Effector CD4-positive, alpha-beta T cell (primary cell): ENCODE measurements around the gene SAMSN1.
"Not testable (repeated sequence)": the region's sequence is repeated elsewhere in the genome, so short reads cannot be mapped to it uniquely, and the experiment has no call there.

Experiments used
- DNase-seq: peaks from one replicate; pipeline ENCODE4 v3.0.0-alpha.2; 2020

The SAMSN1 gene

DNA sequence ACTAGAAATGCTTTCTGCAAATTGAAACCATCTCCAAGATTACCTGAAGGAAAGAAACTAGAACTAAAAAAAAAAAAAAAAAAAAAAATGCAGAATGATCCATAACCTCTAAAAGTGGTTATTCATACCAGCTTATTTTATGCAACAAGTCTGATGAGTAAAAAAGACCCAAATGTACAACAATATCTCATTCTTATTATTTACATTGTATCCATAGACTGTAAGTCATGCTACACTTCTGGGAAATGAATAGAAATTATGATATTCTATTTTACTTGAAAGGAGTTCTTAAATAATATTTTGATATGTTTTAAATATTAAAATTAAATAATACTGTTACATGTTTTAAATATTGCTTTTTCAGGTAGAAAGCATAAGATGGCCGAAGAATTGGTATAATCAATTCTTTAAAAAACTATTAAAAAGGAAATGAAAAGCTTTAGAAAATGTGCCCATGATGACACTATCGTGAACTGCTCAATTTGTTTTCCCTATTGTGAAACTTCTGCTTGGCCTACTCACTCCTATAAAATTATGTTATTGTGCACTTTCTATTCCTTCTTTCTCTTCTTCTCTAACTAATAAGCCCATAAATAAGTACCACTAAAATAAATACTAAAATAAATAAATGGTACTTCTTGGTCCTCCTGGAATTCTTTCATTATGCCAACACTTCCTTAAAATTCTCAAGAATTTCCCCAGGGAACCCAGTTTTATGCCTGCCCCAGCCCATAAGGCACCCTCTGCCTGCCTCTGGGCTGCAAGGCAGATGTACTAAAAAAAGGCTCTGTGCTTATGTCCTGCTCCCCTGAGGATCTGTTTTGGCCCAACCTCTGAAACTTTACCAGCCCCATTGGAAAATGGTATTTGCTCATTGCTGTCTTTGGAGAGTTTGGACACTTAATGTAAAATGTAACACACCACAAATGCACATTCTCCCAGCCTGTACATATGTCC lies 18.1 kb downstream of the SAMSN1 start:
- no peak for DNase-seq

DNA sequence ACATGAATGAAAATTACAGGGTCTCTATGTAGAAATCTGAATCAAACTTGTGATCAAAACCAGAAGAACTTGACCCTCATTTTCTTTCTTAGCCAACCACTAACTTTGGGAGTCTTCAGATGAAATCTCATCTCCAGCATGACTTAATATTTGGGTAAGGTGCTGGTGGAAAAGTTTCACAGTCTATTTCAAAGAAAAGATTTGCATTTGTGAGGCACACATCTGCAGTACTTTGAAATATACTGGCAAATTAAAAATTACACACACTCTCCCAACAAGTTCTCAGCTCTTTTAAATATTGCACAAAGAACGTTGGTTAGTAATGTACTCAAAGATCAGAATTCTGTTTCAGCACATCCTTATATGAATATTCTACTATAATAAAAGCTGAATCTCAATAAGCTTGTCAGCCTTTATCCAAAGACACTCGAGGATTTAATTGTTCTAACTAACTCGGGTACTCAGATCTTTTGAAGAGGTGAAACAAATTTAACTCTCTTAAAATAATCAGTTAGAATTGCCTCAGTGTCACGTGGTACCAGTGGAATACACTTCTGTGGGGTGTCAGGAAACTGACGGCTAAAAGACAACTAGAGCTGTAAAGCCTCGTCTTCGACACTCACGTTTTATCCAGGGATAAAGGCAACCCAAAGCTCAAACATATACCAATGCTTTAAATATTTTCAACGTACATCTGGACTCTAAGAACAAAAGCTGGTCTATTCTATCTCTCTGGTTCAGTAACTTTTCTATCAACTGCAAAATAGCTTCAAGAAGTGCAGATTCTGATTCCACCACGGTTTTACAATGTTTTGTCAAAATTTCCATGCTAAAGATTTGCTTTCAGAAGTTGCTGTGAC lies 19.0 kb downstream of the SAMSN1 start:
- no peak for DNase-seq

DNA sequence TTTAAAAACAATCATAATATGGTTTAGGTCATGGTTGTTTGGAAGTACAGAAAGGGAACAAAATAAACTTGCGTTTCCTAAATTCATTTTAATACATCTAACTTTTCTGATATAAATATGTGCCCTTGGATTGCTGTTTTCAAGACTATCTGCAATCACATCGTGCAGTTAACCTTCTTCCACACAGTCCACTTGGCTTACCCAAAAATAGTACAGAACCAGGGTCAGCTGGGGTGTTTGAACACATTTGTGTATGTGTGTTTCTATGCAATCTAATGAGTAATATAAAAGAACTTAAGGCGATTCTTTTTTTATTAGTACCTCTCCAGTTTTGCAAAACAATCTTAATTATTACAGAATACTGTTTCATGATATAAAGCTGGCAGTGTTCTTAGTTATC lies 19.9 kb downstream of the SAMSN1 start:
- no peak for DNase-seq

DNA sequence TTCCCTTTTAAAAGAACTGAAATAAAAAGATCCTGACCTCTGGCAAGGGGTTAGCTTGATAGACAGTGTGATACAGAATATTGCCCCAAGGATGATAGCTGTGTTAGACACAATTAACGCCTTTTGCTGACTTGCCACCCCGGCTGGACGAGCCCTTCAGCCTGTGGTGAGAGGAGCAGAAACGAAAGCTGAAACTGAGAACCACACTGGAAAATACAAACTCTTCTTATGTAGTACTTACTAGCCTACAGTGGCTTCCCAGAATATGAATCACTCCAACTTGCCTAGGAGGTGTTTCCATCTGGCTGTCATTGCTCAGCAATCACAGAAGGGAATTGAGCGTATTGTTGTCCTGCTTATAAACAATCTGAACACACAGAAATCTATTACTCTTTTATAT lies 22.9 kb downstream of the SAMSN1 start:
- DNase-seq = no peak

DNA sequence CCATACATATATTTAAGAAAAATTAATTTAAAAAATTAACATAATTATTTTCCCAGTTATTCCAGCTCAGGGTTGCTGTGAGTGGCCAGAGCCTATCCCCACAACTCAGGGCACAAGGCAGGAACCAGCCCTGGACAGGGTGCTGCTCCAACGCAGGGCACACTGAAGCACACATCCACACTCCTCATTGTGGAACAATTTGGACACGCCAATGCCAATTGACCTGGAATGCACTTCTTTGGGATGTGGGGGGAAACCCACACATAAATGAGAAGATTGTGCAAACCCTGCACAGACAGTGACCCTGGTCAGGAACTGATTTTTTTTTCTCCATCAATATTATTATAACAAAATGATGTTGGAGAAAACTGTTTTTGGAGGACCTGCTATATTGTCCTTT lies 23.4 kb downstream of the SAMSN1 start:
- no peak for DNase-seq

DNA sequence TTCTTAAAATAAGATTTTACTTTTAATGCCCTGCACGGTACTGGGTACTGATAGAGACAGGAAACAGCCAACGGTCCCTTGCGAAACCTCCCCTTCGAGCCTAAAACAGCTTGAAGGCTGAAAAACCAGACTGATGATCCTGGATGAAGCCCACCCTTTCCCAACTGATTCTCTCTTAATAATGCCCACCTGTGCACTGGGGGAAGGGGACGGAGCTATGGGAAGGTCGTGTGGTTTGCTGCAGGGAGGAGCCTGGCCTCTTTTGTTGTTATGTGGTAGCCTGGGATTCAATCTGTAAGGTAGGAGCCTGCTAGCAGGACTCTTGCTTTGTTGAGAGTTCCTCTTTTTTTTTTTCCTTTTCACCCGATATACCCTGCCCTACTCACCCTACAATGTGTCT lies 25.6 kb downstream of the SAMSN1 start:
- DNase-seq = no peak

DNA sequence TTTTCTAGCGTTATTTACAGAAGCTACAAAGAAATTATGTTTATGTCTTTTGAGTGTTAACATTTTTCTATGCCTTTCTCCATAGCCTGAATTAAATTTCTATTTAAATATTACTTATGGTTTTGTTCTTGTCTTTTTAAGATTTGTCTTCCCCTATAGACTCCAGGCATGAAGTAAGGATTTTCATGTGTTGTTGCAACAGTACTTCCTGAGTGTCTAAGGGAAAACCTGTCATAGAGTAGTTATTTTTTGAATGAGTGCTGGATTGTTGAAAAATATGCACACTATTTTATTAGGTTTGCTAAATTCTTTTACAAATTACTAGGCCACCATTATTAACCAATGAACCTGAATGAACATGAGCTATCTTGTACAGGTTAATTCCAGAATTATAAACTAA lies 27.1 kb downstream of the SAMSN1 start:
- no peak for DNase-seq

DNA sequence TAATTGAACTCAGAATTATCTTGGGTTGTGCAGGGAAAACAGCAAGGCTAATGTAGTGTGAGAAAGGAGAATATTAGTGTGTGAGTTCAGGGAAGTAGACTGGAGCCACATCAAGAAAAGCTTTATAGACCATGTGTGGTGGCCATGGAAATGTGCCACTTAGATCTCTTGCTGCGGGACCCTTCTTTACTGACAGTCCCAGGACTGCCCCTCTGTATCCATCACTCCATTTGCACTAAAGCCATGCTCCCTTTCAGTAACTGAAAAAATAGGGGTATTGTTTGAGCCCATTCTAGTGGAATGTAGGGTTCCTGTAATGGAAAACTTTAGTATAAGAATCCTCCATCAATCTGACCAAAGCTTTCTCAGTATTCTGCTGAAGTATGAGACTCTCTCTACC lies 32.3 kb downstream of the SAMSN1 start:
- DNase-seq = no peak

DNA sequence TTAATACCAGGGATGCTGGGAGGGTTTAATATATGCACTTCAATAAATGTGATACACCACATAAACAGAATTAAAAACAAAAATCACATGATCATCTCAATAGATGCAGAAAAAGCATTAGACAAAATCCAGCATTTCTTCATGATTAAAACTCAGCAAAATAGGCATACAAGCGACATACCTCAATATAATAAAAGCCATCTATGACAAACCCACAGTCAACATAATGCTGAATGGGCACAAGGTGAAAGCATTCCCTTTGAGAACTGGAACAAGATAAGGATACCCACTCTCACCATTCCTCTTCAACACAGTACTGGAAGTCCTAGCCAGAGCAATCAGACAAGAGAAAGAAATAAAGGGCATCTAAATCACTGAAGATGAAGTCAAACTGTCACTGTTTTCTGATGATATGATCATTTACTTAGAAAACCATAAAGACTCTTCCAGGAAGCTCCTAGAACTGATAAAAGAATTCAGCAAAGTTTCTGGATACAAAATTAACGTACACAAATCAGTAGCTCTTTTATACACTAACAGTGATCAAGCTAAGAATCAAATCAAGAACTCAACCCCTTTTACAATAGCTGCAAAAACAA lies 39.2 kb downstream of the SAMSN1 start:
- DNase-seq = not testable (repeated sequence)

DNA sequence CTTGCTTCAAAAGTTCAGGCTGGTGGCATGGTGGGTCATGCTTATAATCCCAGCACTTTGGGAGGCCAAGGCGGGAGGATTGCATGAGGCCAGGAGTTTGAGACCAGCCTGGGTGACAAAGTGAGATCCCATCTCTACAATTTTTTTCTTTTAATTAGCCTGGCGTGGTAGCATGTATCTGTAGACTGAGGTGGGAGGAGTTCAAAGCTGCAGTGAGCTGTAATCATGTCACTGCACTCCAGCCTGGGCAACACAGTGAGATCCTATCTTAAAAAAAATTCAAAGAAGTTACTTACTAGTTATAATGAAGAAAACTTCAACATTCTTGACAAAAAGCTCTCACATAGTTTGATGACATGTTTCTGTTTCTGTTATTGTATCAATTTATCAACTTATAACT lies 45.2 kb downstream of the SAMSN1 start:
- no peak for DNase-seq

DNA sequence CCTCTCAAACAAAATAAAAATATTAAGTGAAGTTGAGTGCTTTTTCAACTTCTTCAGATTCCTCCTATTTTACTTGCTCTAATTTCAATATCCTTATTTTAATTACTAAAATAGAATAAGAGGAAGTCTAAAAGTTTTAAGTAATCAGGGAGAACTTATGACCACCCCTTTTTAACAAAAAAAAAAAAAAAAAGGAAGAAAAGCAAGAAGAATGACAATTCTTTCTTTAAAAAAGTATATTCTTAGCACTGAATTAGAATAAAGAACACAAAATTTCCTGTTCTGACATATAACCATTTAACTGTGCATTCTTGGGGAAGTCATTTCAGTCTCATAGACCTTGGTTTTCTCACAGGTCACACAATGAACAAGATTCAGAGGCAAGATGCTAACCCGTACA lies 46.8 kb downstream of the SAMSN1 start:
- DNase-seq = no peak

DNA sequence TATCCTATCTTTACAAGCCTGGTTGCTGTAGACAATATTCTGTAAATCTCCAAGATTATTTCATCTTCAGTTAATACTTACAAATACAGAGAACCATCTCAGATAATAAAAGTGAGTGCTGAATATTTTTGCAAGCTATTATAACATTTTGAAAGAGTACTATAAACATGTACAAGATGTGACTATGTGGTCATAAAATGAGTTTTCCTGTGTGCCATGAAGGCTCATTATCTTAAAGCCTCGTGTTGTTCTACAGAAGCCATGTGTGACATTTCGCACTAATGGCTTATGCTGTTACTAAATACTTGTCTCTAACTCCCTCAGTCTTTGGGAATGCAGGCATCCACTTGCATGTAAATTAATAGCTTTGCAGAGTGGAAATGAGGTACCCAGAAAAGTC lies 48.3 kb downstream of the SAMSN1 start:
- no peak for DNase-seq

DNA sequence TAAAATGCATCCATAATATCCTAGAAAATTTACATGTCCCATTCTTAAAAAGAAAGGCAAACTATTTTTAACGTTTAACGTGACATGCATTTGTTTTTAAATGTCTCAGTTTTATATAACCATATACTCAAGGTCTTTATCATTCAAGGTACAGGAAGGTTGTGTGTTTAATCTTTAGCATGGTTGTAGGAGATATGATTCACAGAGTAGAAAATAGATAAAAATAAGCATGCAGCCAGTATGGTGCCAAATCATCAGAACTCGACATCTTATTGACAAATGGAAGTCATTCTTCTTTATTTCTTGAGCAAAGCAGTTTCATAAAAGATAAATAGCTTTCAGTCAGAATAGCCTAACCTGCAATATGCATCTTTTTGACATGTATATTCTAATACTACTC lies 51.0 kb downstream of the SAMSN1 start:
- DNase-seq = no peak

DNA sequence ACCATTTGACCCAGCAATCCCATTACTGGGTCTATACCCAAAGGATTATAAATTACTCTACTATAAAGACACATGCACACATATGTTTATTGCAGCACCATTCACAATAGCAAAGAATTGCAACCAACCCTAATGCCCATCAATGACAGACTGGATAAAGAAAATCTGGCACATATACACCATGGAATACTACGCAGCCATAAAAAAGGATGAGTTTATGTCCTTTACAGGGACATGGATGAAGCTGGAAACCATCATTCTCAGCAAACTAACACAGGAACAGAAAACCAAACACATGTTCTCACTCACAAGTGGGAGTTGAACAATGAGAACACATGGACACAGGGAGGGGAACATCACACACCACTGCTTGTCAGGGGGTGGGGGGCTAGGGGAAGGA lies 51.9 kb downstream of the SAMSN1 start:
- DNase-seq = not testable (repeated sequence)

DNA sequence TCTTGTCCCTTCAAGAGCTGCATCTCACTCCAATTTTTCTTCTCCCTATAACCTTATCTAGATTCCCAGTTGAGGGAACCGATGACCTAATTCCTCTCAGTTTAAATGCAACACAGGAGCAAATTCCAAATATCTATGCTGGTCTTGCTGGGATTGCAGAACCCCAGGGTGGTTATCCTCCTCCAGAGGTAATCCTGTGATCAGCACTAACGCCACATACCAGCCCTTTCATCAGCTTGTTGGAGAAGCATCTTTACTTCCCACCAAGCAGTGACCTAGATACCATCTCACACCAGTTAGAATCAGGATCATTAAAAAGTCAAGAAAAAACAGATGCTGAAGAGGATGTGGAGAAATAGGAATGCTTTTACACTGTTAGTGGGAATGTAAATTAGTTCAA lies 52.4 kb downstream of the SAMSN1 start:
- no peak for DNase-seq

DNA sequence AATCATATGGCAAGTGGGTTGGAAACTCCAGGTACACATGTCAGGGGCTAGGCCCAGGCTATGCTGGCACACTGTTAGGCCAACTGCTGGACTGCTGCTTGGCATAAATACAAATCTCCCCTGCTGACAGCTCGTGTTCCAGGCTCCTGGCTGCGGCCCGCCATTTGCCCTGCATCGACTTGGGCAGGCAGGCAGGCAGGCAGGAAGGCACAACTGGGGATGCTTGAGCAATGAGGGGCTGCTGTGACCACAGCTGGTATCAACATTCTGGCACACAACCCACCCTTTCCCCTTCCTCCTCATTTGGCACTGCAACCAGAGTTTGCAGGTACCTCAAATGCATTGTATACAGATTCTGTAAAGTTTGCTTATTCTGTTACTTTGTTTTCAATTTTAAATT lies 53.2 kb downstream of the SAMSN1 start:
- no peak for DNase-seq

DNA sequence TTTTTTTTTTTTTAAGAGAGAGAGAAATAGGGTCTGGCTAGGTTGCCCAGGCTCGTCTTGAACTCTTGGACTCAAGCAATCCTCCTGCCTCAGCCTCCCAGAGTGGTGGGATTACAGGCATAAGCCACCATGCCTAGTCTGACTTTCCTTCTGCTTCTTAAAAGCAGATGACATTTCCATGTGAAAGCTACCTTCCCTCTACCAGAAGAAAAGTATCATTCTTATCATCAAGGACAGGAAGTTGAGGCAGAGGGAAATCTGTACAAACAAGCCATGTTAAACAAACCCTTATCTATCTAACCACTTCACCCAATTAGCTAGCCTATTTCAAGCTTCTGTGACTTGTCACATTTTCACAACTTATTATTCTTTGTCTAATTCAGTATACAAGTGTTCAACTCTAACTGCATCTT lies 54.8 kb downstream of the SAMSN1 start:
- no peak for DNase-seq

DNA sequence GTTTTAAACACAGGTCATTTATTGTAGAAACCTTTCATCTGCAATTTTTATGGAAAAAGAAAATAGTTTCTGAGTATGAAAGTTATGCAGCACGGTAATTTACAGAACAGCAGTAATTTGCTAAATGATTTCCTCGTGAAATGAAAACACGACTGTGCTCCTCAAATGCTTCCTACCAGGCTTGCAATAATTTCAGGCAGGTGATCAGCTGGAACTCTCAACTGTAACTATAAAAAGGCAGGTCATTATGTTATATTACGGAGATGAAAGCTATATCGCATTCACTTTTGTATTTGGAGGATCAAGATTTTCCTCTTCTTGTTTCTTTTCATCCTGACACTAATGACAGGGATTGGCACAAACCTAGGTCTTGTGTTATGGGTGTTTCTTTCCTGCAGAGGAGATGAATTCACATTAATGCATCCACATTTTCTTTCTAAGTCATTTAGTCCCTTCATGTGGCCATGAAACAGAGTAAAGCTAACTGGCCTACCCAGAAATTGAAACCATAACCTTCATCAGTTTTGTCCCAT lies 57.4 kb downstream of the SAMSN1 start:
- no peak for DNase-seq

DNA sequence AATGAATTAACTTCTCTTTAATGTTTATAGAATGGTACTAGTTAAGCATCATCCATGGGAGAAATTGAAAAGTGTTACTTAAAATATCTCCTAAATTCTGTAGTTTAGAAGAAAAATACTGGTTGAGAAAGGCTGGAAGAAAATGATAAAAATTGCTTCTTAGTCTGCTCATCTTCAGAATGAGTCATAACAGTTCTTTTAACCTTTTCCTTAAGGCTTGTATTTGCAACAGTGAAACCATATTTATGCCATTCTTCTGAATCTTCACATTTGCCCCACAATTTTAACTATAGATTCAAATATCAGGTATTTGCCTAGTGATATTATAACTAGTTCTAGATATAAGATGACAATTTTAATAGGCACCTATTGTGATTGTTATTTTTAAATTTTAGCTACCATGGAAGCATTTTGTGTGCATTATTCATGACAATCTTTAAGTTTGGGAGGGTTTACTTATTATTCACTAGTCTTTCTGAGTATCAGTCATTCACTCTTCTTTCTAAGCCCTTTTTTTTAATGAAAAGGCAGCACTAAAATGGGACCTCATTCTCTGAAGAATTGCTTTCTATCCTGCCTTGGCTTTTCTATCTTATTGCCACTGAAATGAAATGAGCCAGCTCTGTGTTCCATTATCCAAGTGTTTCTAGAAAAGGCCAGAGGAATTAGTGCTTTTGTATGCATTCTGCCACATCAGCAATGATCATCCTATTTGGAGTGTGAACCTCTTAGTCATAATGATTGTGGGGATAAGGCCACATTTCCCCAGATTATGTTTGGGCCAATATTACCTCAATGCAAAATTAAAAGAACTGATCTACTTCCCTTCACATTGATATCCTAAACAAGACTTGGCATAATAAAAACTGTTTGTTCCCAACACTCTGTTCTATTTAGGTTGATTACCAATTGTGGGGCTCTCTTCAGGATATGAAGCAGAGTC lies 58.4 kb downstream of the SAMSN1 start:
- no peak for DNase-seq

DNA sequence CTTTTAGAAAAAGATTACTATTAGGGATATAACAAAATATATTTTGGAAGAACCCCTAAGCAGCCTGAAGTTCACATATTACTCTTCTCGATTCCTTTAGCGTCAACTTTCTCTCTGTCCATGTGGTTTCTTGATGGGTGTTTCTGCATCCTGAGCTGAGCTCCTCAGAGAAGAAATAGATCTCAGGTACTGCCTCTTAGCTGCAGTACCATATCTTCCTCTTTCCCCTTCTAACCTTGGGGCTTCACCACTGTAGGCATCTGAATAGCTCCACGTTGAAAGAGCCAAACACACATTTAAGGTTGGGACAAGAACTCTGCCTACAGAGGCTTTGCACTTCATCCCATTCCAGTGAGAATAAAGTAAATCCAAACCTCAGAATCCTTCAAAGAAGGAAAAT lies 59.2 kb downstream of the SAMSN1 start:
- no peak for DNase-seq

DNA sequence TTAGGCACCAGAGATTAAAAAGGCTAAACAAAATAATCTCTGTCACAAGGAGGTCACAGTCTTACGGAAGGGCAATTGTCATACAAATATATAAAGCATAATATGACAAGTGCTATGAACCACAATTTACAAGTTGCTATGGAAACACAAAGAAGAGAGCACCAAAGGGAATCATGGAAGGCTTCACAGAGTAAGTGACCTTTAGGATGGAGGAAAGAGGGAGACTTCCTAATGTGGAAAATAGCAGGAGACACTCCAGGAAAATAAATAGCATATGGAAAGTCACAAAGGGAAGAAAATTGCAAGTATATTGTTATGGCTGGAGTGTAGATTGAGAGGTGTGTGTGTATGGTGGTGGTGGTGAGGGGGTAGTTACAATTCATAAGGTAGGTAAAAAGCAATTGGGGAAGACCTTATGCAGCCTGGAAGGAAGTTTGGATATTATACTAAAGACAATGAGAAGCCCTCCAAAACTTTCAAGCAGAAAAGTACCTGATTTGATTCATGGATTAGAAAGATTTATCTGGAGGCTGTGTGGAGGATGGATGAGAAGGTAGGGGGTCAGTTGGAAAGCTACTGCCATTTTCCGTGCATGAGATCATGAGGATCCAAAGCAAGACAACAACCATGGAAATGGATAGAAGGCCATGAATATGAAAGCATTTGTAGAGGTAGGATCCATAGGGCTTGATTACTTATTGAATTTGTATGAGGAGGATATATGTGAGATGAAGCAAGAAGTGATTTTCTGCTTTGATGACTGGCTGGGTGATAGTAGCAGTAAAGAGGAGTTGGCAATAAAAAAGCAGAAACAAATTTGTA lies 61.7 kb downstream of the SAMSN1 start:
- no peak for DNase-seq
